Vagina (tissue), 2 donors: ENCODE measurements around the gene HIVEP1.

Experiments used
- CTCF ChIP-seq, 3 experiments: fragments of 450-650 bp in 2 of 3; fragments of 200-600 bp in 1 of 3; sonication (generic) in 1 of 3; IDR thresholded peaks; one replicate each; pipeline ENCODE4 v1.5.1; 2017 to 2019; ENCODE audit warnings: antibody characterized with exemption in 3 of 3, mild to moderate bottlenecking in 2 of 3, moderate library complexity in 2 of 3
- POLR2A ChIP-seq, 2 donors: fragments of 450-650 bp; IDR thresholded peaks; one replicate each; pipeline ENCODE4 v1.6.1; 2017; ENCODE audit warnings: antibody characterized with exemption in 2 of 2, mild to moderate bottlenecking in 2 of 2, moderate library complexity in 2 of 2
- POLR2AphosphoS5 ChIP-seq, 2 donors: sonication (generic); formaldehyde crosslinking; IDR thresholded peaks; one replicate each; pipeline ENCODE4 v1.9.0; 2017; ENCODE audit warnings: antibody characterized with exemption in 2 of 2, mild to moderate bottlenecking in 2 of 2, low read depth in 1 of 2; ENCODE audit not compliant: insufficient read depth in 1 of 2

GRCh38 chr6:12066297-12066696 lies 54.2 kb downstream of the HIVEP1 start:
- no peak for TF ChIP-seq POLR2A (IDR thresholded peaks at IDR 0.05)
- no peak for TF ChIP-seq CTCF (IDR thresholded peaks at IDR 0.05)
- TF ChIP-seq POLR2AphosphoS5 (IDR thresholded peaks at IDR 0.05; ENCODE audit: insufficient read depth in 1 of 2, low read depth in 1 of 2) = no peak
